NCI-H1105 treated with DMSO at 0.1 percent for 48 hours (cell line): ENCODE data around the gene APOBEC3G.
A peak's percentile ranks its signal among the peaks of the same experiment; 100 is the strongest.

Experiments
- DNase-seq: peaks from one replicate; lab custom pipeline; 2025; lab: John Stamatoyannopoulos, UW

APOBEC3G gene

DNA sequence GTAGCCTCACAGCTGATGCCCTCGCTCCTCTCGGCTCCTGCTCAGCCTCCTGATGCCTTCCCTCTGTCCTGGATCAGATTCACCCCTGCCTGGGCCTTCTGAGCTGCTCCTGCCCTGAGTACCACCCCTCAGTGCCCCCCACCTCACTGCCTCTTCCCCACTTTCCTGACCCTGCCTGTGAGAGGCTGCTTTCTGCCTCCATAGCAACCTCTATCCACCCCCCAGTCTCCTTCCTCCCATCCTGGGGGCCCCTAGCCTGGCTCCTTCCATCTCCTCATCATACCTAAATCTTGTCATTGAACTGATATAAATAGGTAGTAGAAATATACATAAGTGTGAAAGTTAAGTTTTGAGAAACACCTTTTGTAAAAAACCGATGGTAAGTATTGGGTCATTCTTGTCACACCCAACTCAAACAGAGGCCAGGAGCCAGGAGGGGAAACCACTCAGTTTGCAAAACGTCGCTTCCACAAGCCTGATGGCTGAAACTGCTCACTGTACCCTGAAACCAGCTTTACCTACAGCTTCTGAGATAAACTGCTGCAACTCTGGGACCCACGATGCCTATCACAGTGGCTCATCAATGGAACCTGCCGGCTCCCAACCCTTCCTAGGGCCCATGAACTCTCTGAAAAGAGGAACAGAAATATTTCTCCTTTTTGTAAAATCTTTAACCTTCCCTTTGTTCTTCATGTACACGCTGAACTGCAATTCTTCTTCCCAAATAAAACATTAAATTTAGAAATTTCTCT, 15.2 kb downstream of the APOBEC3G start:
- no peak for DNase-seq

DNA sequence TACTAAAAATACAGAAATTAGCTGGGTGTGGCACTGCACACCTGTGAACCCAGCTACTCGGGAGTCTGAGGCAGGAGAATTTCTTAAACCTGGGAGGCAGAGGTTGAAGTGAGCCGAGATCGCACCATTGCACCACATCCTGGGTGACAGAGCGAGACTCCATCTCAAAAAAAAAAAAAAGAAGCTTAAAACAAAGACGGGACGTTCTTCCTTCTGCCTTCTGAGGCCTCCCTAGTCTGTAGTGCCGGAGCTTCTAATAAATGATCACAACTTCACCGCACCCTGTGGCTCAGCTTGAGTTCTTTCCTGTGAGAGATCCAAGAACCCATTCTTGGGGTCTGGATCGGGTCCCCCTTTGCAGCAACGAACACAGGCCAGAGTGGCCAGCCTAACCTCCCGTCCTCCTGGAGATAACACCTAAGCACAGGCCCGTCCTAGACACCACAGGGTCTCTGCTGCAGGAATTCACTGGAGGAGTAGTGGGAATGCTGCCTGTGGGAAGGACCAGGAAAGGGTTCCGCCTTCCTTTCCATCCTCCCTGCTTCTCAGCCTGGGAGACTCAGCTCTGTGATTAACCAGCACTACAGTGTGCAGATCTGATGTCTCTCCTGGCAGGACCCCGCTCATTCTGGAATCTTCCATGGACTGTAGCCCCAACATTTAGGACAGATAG, 17.8 kb downstream of the APOBEC3G start:
- DNase-seq = no peak

DNA sequence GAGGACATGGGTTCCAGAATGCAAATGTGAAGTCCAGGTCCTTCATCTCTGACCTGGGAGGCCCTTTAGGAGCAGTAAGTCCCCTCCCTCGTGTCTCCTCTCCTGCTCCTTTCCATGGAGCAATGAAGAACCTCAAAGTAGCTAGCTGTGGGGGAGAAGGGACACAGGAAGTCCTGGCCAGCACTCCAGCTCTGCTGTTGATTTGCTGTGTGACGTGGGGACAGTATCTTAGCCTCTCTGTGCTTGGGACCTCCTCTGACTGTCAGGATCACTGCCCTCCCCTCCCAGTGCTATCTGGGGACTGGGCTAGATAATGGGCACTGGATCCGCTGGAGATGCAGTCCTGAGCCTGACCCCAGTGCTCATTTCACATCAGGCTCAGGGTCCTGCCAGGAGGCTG, 18.9 kb downstream of the APOBEC3G start:
- no peak for DNase-seq

DNA sequence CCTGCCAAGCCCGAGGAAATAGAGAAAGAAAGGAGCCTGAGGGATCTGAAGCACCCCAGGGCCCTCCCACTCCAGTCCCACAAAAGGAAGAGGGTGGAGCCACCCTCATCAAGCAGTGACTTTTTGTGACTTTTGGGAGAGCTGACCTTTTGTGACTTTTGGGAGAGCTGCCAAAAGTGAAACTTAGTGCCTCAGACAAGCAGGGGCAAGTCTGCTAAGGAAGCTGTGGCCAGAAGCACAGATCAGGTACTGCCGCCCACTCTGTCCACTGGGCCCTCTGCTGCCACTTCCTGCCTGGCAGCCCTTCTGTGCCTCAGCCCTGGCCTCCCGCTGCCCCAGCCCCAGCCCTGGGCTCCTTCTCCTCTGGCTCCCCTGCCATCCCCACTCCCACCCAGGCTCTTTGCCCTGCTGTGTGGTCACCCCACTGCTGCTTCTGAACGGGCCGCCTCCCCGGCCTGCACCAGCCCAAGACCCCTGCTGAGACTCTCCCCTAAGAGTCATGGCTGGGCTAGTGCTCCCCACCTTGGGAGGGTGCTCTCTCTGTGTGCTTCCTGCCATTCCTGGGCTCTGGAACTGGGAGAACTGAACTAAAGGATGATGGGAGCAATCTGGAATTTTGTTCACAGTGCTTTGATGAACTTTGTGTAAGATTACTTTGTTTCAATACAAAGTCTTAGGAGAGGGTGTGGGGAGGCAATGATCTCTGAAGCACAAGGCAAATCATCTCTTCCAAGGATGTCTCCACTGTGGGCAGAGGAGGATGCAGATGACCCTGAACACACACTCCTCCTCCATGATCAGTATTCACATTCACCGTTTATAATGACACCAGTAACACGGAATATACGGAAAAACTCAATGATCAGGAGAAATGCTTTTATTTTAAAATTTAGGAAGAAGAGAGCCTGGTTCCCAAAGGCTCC, 20.3 kb downstream of the APOBEC3G start, which contains the start of gene APOBEC3H:
Gene APOBEC3H, plus strand, starts transcription at position 147 of the 923 bp plus-strand sequence. CDS start 3,035 bp downstream, outside the sequence.
- peak; percentile 50 for DNase-seq

DNA sequence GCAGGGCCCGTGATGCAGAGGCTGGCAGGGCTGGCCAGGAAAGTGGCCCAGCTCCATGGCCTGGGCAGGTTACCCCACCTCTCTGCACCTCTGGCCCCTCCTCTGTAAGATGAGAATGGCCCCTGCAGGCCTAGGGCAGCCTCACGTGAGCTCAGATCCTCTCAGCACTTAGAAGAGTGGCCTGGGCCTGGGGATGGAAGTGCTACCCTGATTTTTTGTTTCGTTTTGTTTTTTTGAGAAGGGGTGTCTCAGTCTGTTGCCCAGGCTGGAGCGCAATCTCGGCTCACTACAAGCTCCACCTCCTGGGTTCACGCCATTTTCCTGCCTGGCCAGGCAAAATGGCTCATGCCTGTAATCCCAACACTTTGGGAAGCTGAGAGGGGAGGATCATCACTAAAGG, 21.0 kb downstream of the APOBEC3G start:
- DNase-seq = no peak

DNA sequence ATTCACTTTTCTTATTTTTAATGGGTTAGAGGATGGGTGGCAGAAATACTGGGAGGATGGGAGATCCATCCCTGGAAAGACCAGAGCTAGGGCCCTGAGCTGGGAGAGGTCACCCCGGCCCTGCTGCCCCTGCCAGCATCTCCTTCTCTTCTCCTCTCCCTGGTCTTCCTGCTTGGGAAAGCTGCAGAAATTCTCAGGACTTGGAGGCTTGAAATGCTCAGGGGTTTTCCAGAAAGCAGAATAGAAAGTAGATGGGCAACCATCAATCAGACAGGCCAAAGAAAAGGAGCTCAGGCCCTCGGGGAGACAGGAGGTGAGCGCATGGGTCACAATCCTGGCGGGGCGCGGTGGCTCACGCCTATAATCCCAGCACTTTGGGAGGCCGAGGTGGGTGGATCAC, 21.5 kb downstream of the APOBEC3G start:
- DNase-seq = no peak

DNA sequence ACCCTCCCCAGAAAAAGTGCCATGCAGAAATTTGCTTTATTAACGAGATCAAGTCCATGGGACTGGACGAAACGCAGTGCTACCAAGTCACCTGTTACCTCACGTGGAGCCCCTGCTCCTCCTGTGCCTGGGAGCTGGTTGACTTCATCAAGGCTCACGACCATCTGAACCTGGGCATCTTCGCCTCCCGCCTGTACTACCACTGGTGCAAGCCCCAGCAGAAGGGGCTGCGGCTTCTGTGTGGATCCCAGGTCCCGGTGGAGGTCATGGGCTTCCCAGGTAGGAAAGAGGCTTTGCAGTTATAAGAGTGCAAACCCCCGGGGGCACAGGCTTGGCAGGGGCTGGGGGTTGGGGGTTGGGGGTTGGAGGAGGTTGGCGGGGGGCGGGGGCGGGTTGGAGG, 24.2 kb downstream of the APOBEC3G start:
- DNase-seq = no peak

DNA sequence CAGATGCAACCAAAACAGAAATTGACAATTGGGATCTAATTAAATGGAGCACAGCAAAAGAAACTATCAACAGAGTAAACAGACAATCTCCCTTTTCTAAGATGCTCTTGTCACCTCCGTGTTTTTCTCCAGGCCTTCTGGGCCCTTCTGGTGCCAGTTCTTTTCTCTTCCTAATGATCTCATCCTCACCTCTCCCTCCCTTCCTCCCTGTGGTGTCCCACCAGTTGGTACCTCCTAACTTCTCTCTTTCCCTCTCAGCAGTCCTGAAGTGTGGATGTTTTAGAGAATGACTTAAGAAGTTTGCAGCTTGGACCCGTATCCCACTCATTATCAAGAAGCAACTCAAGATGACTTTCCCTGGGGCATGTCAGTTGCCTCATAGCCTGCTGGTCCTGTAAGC, 26.4 kb downstream of the APOBEC3G start:
- DNase-seq = no peak

DNA sequence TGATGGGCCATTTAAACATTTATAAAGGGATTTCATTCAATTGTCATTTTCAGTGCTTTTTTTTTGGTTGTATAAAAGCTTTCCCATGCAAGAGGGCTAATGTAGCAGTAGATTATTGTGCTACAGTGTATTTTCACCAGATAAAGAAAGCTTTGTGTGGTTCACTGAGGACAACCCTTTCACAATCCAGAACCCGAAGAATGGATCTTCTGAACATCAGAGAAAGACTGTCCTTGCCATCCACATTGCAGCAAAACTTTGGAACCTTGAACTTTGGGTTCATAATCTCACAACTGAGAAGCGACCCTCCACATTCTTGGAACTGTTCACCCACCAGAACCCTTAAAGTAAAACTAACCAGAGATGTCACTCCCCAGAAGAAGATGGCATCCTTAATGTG, 29.3 kb downstream of the APOBEC3G start:
- DNase-seq = no peak

DNA sequence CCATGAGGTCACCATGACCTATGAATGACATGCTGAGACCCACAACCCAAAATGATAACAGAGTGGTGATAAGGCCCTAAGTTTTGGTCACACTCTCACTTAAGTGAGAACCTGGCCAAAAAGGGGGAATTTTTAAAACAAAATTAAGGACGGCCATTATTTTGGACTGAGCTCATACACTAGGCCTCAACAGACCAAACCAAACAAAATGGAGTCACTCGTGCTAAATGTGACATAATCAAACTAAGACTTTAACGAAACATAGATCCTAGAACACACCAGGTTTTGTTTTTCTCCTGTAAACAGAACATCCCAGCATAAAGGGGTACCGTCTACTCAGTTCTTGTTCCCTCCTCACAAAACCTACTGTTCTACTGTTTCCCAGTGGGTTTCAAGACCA, 31.4 kb downstream of the APOBEC3G start:
- no peak for DNase-seq

DNA sequence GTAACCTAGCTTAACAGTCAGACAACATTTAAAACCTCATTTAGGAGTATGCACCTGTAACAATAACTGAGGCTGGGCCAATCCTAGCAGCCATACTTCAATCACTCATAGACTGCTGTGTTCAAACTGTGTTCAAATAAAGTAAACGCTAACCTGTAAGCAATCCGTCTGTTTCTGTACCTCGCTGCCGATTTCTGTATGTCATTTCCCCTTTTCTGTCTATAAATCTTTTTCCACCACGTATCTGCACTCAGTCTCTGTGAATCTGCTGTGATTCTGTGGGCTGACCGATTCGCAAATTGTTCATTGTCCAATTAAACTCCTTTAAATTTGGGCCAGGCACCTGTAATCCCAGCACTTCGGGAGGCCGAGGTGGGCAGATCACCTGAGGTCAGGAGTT, 32.3 kb downstream of the APOBEC3G start:
- DNase-seq = no peak

DNA sequence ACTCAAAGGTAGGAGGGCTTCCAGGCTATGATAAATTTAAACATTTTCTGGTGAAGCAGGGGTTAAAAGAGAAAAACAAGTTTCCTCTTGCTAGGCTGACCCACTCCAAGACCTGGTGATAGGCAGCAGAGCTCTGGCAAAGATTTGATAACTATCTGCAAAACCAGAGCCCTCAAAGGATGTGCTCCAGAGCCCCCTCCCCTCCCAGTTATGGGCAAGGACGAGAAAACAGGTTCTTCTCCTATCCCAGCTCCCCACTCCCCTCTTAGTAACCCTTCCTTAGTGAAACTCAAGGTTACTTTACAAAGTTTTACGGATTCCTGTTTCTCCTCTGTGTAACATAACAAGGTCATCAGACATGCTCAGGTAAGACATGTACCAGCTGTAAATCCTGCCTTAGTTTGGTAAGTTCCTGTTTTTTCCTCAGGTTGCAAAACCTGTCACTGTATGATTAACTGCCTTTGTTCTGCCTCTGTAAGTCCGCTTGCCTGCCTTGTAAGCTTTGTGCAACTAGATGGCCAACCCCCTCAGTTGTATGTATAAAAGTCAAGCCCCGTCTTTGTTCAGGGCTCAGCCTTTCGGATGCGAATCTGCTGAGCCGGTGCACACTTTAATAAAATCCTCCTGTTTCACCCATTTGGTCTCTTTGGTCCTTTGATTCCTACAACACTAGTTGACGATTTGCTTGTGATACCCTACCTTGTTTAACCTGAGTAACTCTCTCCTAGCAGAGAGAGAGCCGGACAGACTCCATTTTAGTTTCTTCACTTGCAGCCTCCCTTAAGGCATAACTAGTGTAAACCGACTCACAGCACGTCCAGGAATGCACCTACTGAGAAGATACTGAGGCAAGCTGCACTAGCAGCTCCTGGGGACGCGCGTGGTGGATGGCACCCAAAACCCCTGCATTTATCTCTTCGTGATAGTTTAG, 33.8 kb downstream of the APOBEC3G start:
- peak; percentile 0 for DNase-seq

DNA sequence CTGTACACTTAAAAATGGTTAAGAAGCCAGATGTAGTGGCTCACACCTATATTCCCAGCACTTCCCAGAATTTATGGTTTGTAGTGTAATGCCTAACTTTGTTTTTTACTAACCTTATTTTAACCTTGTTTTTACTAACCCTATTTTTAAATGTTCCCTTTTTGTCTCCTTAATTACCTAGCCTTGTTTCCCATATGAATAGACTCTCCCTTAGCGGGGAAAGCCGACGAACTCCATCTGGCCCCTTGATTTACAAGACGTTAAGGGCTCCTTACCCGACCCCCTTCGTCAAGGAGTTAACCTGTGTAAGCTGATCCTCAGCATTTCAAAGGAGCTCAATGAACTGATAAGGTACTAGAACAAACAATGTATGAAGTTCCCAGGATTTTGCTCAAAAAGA, 37.0 kb downstream of the APOBEC3G start:
- DNase-seq = no peak

DNA sequence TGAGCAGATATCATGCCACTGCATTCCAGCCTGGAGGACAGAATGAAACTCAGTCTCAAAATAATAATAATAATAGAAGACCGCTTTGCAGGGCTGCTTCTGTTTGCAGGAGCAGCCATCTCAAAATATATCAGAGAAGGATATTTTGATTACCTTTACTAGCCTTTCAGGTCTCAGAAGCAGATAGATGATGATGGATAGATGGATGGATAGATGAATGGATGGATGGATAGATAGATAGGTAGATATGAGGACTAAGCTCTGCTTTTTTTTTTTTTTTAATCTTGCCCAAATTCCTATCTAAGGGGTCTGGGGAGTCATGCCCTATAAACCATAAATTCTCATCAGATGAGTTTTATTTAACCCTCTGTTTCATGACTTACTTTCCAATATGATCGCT, 38.5 kb downstream of the APOBEC3G start:
- DNase-seq = no peak

DNA sequence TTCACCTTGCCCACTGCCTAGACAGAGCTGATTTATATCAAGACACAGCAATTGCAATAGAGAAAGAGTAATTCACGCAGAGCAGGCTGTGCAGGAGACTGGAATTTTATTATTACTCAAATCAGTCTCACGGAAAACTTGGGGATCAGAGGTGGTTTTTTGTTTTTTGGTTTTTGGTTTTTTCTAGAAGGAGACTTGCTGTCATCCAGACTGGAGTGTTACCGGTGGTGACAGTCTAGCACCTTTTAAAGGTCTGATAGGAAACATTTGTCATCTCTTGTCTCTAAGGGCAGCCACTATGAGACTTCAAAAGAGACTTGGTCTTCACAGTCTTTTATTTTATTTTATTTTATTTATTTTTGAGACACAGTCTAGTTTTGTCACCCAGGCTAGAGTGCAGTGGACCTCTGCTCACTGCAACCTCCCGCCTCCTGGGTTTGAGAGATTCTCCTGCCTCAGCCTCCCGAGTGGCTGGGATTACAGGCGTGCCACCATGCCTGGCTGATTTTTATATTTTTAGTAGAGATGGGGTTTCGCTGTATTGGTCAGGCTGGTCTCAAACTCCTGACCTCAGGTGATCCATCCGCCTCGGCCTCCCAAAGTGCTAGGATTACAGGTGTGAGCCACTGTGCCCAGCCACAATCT, 39.0 kb downstream of the APOBEC3G start:
- no peak for DNase-seq

DNA sequence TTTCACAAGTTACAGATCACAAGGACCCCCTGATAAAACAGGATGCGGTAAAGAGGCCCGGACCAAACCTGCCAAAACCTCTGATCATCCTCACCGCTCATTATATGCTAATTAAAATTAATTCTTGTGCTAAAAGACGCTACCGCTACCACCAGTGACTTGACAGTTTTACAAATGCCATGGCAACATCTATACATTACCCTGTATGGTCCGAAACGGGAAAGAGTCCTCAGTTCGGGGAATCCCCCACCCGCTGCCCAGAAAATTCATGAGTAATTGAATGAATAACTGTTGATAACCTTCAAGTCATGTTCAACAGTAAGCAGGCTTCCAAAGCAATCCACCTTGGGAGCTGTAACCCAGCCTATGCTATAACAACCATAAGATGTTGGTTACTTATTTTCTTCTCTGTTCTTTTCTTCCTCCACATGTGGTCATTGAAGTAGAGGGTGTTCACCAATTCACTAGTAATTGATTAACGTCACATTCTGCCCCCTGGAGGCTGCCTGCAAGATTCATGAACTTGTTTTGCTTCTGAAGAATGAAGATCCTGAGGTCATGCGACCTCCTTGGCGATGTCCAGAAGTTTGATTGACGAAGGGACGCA, 40.6 kb downstream of the APOBEC3G start:
- peak; percentile 45 for DNase-seq

DNA sequence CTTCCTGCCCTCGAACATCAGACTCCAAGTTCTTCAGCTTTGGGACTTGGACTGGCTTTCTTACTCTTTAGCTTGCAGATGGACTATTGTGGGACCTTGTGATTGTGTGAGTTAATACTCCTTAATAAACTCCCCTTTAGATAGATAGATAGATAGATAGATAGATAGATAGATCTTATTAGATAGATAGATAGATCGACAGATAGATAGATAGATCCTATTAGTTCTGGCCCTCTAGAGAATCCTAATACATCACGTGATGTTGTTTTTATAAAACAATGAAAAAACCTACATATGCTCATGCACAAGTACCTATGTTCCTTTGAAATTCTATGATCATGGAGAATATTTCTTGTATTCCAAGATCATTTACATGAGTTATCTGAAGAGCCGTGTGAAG, 43.9 kb downstream of the APOBEC3G start:
- DNase-seq = no peak

DNA sequence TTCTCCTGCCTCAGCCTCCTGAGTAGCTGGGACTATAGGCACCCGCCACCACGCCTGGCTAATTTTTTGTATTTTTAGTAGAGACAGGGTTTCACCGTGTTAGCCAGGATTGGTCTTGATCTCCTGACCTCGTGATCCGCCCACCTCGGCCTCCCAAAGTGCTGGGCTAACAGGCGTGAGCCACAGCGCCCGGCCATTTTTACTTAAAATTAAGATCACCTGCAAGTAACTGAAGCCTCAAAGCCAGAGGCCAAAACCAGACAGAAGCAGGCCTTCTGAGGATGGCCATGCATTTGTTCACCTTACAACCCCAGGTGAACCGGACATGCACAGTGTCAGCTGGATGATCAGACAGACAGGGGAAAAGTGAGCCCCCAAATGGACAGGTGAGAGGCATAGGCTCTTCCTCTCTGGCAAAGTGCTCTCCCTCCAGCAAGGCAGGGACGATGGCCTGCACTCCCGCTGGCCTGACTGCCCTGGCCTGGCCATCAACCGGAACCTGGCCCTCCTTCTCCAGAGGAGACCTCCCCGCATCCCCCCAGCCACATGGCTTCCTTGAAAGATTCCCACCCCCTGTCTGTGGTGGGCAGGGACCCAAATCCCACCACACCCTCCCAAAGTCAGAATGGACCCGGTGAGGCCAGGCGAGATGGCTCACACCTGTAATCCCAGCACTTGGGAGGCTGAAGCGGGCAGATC, 45.8 kb downstream of the APOBEC3G start:
- DNase-seq = no peak

DNA sequence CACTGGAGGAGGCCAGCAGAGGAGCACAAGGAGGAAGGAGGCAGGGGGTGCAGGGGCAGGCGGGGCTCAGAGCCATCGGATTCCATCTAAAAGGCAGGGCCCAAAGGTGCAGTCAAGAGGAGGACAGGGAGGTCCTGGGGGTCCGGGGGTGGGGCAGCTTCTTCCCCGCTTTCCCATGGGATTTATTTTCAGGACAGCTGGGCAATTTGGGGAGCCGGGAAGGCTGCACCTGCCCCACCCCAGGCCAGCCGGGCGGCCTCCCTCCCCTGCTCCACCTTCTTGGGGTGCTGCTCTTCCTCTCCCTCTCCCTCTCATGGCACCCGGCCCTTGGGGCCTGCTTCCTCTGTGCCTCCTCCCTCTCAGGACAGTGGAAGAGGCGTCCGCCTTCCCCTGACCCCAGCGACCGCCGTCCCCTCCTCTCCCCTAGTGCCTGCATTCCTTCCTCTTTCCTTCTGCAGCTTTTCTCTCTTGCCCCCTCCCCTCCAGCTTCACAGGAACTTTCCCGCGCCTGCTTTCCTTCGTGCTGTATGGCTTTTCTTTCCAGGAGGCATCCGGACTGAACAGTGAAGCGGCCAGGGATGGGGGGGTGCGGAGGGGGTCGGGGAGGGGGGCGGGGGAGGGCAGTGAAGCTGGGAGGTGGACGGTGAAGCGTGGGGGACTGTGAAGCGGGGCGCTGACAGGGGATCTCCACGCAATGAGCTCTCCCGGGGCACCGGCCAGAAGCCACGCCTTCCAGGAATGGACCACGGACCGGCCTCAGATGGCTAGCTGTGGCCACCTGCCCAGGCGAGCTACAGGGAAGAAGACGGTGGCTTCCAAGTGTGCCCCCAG, 46.9 kb downstream of the APOBEC3G start:
- no peak for DNase-seq
